Measurements from ENCODE around the gene GFER.
"Not testable (repeated sequence)": the region's sequence is repeated elsewhere in the genome, so short reads cannot be mapped to it uniquely, and the experiment has no call there.

GFER gene

DNA sequence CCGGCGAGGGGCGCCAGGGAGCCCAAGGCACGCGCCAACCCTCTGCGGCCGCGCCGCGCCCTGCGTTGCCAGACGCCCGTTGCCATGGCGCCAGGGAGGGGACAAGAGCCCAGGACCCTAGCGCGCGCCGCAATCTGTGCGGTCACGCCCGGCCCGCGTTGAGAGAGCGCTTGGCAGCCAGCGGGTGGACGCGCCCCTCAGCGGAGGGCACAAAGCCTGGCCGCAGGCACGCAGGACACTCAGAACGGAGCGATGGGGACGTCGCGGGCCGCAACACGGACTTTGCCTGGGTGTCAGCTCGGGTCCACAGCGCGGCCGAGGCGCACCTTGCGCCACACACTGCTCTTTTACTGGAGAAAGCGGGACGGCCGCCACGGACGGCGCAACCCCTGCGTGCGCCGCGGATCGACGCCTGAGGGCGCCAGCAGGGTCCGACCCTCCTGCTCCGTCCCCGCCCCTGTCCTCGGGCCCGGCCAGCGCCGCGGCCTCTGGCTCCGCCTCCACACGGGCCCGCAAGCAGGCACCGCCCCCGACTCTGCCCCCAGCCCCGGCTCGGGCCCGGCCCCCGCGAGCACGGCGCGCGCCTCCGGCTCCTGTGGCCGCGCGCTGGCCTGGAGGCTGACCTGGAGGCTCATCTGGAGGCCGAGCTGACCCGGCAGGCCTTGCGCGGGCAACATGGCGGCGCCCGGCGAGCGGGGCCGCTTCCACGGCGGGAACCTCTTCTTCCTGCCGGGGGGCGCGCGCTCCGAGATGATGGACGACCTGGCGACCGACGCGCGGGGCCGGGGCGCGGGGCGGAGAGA, at the start of gene GFER:
Gene GFER, plus strand, starts transcription at position 650 of the 803 bp plus-strand sequence. Its CDS starts 26 bp downstream, at position 676.
- no peak for FAIRE-seq

DNA sequence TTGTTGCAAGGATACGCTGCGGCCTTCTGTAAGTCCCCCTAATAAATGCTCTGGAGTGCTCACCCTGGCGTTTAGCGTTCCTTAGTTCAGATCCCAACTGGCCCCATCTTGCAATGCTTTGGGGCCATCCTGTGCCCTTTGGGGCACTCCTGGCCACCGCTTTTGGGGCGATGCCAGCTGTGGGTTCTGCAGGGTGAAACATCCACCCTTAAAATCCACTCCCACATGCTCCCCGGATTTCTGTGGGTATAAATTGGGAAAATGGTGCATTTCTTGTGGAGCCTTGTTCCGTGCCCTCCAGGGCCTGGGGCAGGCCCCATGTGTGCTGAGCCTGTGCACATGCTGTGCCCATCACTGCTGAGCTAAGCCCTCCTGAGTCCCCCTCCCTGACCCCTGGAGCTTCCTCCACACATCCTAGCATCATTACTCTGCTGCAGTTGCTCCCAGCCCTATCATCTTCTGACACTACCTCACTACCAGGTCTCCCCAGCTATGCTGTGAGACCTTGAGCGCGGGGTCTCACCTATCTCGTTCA, 47.0 kb upstream of the GFER start:
- no peak for FAIRE-seq

DNA sequence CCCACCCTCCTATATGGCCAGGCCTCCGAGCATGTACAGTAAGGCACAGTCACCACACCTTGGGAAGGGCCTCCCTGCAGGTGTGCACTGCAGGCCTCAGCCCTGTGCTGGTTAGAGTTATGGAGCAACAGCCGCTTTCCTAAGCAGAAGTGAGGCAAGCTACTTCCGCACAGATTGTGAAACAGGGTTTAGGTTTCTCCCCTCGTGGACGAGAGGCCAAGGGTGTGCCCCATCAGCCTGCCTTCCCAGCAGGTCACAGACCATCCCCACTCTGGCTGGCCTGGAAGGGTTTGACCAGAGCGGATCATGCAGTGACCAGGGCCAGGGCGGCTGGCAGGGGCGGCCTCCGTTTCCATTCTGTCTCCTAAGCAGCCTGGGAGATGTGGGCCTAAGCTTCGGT, 45.7 kb upstream of the GFER start:
- no peak for FAIRE-seq

DNA sequence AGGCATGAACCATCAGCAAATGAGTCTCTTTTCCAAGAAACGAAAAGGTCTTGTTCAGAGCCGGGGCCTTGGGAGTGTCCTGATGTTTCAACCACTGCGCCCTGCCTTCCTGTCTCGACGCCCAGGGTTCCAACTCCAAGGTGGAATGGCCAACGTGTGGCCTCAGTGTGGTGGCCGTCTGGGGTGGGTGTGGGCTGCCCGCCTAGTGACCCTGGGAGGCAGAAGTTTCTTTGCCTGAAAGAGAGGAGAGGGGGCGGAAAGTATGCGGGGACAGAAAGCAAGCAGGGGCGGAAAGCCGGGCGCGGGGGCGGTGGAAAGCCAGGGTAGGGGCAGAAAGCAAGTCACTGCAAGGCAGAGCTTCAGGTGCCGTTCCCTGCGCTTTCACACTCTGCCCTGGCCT, 45.1 kb upstream of the GFER start:
- no peak for FAIRE-seq

DNA sequence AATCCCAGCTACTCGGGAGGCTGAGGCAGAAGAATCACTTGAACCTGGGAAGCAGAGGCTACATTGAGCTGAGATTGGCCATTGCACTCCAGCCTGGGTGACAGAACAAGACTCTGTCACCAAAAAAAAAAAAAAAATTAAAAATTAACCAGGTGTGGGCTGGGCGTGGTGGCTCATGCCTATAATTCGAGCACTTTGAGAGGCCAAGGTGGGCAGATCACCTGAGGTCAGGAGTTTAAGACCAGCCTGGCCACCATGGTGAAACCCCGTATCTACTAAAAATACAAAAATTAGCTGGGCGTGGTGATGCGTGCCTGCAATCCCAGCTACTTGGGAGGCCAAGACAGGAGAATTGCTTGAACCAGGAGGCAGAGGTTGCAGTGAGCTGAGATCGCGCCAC, 44.2 kb upstream of the GFER start:
- FAIRE-seq = not testable (repeated sequence)

DNA sequence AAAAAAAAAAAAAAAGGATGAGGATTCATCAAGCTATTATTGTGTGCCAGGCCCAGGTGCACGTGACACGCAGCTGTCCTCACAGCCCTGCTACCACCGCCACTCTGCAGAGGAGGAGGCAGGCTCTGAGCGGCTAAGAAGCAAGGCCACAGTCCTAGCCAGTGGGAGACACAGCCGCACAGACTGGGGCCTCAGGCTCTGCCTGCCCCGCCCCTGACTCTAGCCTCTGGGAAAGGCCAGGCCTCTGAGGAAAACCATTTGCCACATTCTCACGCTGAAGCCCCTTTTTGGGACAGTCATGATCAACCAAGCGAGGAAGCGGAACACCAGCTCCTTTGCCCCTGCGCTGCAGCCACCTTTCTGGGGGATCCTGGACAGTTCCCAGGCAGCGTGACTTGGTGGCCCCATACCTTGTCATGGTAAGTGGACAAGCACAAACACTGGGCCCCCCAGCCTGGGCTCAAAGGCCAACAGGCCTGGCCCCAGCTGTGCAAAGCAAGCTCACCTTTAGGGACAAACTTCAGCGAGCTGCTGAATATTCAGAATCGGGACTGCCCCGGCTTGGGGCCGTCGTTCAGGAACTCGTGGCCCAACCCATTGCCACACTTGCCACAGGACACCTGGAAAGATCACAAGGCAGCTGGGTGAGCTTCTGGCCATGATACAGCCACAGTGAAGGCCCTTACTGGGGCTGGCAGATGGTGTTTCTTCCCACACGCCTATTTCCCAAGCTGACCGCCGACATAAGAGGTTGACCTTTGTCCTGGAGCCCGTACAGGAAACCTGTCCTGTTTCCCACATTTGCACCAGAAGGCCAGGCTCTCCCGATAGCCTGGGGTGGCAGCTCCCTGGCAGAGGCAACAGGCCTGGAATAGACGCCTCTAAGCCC, 43.5 kb upstream of the GFER start:
- FAIRE-seq = no peak

DNA sequence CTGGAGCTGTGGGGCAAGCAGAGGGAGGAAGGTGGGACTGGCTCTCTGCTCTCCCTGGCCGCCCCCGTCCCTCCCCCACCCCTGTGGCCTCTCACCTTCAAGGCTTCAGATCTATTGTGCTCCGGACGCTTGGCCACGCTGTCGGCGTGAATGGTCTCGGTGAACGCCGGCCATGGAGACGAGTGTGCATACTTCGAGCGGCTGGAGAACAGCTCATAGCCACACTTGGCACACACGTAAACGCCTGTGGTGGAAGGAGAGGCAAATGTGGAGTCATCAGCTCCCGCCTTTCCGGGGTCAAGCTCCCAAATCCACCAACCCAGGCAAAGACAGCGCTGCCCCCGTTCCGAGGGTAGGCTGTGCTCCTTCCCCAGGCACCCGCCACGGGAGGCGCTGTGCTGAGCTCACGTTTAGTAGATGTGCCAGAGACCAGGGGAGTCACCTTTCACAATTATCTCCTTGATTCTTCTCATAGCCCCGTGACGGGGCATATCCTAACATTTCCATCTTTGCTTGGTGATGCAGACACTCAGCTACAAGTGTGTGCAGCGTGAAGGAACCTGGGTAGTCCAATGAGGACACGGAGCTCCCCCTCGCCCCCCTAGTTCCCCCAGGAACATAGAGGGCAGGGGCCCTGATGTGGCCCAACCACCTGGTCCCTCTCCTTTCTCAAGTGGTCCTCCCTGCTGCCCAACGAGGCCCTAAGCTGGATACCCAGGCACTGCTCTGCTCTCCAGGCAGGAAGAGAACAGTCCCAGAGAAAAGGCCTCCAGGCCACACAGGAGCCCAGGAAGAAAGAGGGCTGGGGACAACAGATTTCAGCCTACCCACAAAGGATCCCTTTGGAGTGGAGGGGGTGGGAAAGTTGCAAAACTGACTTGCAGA, 42.6 kb upstream of the GFER start:
- FAIRE-seq = no peak

DNA sequence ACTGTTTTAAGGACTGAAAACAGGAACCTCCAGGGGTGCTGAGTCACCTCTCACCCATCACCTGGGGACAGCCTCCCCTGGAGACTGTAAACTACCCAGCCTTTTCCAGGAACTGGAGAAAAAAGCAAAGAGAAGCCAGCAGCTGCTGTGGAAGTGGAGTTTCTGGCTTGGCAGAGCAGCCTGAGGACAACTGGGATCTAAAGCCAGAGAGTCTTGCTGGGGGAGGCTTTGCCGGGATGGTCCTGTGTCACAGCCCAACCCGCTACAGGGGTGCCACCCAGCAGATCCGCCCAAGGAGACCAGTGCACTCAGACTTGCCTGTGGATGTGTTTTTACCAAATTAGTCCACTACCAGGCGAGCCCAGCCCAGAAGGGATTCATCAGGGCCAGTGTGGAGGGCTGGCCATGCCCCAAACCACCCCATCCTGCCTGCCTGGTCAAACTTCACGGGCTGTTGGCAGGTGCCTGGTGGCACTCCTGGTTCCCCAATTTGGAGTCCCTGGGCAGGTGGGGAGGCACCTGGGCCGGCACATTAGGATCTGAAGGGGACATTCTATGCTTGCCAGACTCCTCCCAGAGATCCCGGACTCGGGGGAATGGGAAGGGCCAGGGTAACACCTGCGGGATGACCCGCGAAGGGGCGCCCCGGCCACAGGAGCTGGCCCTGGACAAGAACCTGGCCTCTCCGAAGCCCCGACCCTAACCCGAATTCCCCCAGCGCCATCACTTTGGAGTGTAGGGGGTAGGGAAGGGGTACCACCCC, 41.8 kb upstream of the GFER start:
- no peak for FAIRE-seq

DNA sequence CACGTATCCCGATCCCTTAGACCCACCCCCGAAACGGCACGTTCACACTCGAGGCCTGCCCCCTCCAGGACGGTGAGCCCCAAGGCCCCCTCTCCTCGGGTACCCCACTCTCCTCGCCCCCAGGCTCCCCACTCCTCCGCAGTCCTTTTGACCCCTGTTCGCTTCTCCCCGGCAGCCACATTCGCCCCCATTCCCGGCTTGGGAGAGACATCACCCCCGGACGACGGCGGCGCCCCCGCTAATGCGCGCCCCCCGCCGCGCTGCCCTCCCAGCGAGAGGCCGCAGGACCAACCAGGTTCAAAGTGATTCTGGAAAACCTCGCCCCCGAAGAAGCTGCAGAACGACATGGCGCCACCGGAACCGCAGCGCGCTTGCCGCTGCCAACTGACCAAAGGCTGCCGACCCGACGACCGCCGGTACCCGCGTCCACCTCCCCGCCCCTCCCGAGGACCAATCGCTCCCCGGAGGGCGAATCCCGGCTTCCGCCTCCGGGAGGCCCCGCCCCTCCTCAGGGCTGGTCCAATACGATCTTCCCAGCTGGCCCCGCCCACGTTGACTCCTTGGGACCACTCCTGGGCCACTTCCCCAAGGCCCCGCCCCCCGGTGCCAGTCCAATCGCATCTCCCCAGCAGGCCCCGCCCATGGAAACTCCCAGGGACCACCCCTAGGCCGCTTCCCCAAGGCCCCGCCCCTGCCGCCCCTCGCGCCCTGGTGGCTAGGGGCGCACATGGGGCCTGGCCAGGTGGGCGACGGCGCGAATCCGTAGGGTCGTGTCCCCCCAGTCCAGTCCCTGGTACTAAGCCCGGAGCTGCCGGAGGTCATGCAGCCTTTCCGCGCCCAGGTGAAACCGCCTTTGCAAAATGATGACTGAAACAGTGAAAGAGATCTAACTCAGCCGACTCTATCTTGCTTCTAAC, 40.9 kb upstream of the GFER start, which contains the start of gene MSRB1:
Gene MSRB1, minus strand, starts transcription at position 390 of the 917 bp plus-strand sequence. Its CDS starts 43 bp downstream, at position 347.
- FAIRE-seq = peak; percentile 96

DNA sequence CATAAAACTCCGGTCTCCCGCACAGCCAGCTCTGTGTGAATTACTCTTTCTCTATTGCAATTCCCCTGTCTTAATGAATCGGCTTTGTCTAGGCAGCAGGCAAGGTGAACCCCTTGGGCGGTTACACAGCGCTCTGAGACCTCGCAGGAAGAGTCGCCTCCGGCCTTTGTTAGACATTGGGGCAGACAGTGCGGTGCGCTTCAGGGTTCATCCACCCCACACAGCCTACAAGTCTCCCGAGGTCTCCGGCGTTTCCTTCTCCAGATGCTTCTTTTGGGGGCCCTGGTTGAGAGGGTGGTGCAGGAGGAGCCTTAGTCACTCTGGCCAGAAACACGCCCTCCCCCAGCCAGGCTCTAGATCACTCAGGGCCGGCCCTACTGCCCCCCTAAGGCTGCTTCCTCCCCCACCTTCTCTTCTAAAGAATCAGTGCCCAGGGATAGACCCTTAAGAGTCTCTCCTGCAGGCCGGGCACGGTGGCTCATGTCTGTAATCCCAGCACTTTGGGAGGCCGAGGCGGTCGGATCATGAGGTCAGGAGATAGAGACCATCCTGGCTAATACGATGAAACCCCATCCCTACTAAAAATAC, 39.3 kb upstream of the GFER start:
- no peak for FAIRE-seq

DNA sequence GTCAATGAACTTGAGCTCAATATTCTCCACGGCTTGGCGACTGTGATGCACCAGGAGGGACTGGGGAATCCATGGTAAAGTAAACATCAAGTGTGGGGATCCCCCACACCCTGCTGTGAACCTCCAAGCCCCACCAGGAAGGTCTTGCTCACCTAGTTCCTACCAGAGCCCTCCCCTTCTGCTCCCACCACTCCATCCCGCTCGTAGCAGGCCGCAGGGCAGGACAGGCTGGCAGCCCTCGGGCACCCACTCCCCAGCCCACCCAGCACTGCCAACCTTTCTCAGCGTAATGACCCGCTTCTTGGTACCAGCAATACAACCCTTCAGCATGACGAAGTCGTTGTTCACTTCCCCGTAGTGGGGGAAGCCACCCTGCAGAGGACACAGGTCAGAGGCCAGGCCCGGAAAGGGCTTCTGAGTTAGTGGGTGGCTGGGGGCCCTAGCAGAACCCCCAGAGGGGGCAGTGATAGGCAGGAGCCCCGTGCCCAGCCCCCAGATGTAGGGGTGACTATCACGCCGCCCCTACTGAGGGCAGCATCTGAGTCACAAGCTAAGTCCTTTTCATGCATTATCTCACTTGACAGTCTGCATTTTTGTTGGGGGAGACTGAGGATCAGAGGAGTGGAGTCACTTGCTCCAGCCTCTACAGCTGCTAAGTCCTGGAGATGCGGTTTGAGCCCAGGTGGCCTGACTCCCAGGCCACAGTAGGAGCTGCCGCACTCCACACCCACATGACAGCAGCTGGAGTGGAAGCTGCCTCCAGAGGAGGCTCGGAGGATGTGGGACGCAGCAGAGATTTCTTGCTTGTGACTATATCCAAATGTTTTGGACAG, 38.2 kb upstream of the GFER start:
- FAIRE-seq = no peak

DNA sequence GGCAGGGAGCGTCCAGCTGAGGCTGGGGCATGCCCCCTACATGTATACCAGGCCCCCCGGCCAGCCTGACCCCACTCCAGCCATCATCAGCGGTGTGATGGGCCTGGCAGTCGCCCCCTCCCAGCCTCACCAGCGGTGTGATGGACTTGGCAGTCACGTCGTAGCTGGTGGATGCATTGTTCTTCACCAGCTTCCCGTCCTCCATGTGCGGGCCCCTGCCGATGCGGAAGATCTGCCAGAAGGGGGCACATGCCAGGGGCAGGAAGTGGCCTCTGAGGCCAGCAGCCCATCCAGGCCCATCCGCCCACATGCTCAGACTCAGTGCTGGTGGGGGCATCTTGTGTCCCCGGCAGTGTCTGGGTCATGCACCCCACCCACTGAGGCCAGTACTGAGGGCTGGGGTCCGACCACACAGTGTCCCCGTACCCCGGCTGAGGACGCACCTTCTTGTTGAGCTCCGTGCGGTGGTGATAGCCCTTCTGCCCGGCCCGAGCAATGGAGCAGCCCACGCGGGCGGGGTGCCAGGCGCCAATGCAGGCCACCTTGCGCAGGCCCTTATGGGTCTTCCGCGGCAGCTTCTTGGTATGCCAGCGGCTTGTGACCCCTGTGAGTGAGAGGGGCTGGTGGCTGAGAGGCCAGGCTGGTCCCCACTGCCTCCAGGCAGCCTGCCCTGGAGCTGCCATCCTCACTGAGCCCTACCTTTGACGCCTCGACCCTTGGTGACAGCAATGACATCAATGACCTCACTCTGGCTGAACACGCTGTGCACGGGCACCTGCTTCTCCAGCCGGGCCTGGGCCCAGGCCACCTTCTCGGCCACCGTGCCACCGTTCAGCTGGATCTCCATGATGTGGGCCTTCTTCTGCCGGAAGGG, 37.3 kb upstream of the GFER start:
- FAIRE-seq = no peak

DNA sequence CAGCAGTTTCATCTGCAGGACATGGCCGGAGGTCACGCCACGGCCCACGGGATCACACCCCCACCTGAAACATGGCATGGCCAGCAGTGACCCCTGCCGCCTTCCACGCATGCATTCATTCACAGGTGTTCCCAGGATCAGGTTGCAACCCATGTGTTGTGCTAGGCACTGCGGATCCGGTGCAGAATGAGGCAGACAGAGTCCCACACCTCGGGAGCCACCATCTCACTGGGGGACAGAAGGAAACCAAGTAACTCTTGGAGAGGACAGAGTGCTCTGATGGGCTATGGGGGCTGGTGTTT, 36.7 kb upstream of the GFER start:
- no peak for FAIRE-seq

DNA sequence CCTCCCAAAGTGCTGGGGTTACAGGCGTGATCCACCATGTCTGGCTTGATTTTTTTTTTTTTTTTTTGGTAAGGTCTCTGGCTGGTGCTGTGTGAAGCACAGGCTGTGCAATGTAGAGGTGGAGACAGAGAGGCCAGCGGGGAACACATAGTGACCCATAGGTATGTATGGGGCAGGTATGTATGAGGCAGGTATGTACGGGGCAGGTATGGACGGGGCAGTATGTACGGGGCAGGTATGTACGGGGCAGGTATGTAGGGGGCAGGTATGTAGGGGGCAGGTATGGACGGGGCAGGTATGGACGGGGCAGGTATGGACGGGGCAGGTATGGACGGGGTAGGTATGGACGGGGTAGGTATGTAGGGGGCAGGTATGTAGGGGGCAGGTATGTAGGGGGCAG, 34.5 kb upstream of the GFER start:
- FAIRE-seq = no peak

DNA sequence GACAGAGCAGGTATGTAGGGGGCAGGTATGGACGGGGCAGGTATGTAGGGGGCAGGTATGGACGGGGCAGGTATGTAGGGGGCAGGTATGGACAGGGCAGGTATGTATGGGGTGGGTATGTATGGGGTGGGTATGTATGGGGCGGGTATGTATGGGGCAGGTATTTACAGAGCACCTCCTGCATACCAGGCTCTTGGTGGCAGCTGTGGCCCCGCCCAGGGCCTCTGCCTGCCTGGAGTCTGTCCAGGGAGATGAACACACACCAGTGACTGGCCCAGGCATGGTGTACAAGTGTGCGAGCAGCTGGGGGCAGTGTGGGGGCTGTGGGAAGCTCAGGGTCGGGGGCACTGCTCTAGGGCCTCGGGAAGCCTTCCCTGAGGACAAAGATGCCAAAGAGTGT, 33.9 kb upstream of the GFER start:
- FAIRE-seq = no peak

DNA sequence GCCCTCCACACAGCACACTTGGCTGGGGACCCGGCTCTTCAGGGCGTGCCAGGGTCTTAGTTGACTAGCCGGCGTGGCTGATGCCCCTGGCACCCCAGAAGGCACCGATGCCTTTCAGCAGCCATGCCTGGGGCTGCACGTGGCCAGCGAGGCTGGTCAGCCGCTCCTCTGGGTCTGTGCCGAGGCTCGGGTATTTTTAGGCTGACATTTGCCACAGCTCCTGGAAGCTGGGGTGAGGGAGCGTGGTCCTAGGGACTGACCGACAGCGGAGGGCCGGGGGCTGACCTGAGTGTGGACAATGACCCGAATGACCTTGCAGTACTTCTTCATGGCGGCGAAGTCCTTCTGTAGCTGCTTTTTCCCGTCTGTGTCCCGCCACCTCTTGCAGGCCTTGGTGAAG, 33.4 kb upstream of the GFER start:
- FAIRE-seq = no peak

DNA sequence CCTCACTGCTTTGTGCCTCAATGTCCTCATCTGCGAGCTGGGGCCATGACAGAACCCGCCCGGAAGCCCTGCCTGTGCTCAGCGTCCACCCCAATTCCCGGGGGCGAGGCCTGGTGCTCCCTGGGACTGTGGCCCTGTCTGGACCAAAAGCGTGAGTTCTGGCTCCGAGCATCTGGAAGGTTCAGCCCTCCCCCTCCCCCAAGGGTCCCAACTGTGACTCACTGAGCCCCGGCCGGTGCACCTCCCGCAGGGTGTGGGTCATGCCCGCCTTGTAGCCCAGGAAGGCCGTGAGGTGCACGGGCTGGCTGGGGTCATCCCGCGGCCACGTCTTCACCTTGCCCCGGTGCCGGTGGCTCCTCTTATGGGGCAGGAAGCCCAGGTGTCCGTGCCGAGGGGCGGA, 30.3 kb upstream of the GFER start:
- FAIRE-seq = no peak

DNA sequence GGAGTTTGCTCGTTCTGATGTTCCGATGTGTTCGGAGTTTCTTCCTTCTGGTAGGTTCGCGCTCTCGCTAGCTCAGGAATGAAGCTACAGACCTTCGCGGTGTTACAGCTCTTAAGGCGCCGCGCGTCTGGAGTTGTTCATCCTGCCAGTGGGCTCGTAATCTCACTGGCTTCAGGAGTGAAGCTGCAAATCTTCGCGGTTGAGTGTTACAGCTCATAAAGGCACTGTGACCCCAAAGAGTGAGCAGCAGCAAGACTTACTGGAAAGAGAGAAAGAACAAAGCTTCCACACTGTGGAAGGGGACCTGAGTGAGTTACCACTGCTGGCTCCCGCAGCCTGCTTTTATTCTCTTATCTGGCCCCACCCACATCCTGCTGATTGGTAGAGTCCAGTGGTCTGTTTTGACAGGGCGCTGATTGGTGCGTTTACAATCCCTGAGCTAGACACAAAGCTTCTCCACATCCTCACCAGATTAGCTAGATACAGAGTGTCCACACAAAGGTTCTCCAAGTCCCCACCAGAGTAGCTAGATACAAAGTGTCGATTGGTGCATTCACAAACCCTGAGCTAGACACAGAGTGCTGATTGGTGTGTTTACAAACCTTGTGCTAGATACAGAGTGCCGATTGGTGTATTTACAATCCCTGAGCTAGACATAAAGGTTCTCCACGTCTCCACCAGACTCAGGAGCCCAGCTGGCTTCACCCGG, 26.4 kb upstream of the GFER start:
- not testable (repeated sequence) for FAIRE-seq
